Breast epithelium (tissue), 4 donors: ENCODE results near the gene FRMD4A. TPM values are rescaled to one million over a fixed set of nuclear protein-coding genes. Genes with fewer than 3 reads are reported as not detected.

Experiments used
- DNase-seq, 2 donors: peaks; one replicate each; pipeline ENCODE4 v3.0.0-alpha.2; 2019; ENCODE audit warnings: low spot score in 2 of 2
- H3K27ac ChIP-seq, 2 donors: fragments of 200-600 bp; sonication (generic) in 1 of 2; one replicate each; pipeline ENCODE4 v1.5.1; 2016 to 2019; ENCODE audit warnings: mild to moderate bottlenecking in 1 of 2
- H3K27me3 ChIP-seq, 2 donors: fragments of 200-600 bp; sonication (generic) in 1 of 2; one replicate each; pipeline versions ENCODE4 v1.5.1 to v1.6.0; 2017 to 2019; ENCODE audit warnings: control low read depth in 1 of 2, mild to moderate bottlenecking in 1 of 2
- H3K36me3 ChIP-seq: fragments of 200-600 bp; one replicate; pipeline ENCODE4 v1.5.1; 2019
- H3K4me1 ChIP-seq, 2 donors: fragments of 200-600 bp; sonication (generic); one replicate each; pipeline ENCODE4 v1.5.1; 2016 to 2019; ENCODE audit warnings: control low read depth in 1 of 2
- H3K4me3 ChIP-seq, 3 donors: fragments of 200-600 bp; sonication (generic); 1 replicate in 2 of 3; 2 replicates in 1 of 3; pipeline ENCODE4 v1.5.1; 2016 to 2019; ENCODE audit warnings: mild to moderate bottlenecking in 3 of 3, moderate library complexity in 2 of 3
- H3K9me3 ChIP-seq, 2 donors: fragments of 200-600 bp; sonication (generic) in 1 of 2; one replicate each; pipeline ENCODE4 v1.5.1; 2016 to 2019; ENCODE audit warnings: control low read depth in 1 of 2
- CTCF ChIP-seq, 3 donors: fragments of 450-650 bp; IDR thresholded peaks; one replicate each; pipeline ENCODE4 v1.5.1; 2016 to 2017; ENCODE audit warnings: antibody characterized with exemption in 3 of 3, mild to moderate bottlenecking in 3 of 3, moderate library complexity in 3 of 3
- POLR2A ChIP-seq: fragments of 450-650 bp; IDR thresholded peaks from one replicate; pipeline ENCODE4 v1.6.1; 2016; ENCODE audit warnings: antibody characterized with exemption, mild to moderate bottlenecking, moderate library complexity
- POLR2AphosphoS5 ChIP-seq, 3 donors: sonication (generic); formaldehyde crosslinking; IDR thresholded peaks; one replicate each; pipeline ENCODE4 v1.6.1; 2017; ENCODE audit warnings: antibody characterized with exemption in 3 of 3
- intact Hi-C: fragments of 100-400 bp; cut with DNase I; formaldehyde crosslinking; loops from one replicate; pipeline ENCODE4 v1.15.1; 2023; ENCODE audit warnings: low total_unique reads
- total RNA-seq, 3 donors: library from RNA; depleted of rRNA; stranded (reverse); fragments of >200 nt; gene quantifications; one replicate each; pipeline ENCODE4 v1.1.0, GENCODE V29; 2016

The FRMD4A gene
- total RNA-seq, 3 donors from 2014 or later, result 27.5 to 107 (median 34.4) TPM

- no peaks in the 10 kb centered on the region for H3K36me3 ChIP-seq
- no peak overlapping the region for H3K4me3 ChIP-seq
- no peaks in the 10 kb centered on the region for H3K4me1 ChIP-seq
- H3K9me3 ChIP-seq, result no peaks in the 10 kb centered on the region
- H3K27me3 ChIP-seq, result peaks cover 0 to 5% of the 10 kb centered on the region in 2 donors
- intact Hi-C loops, result loop anchor here (5.0 kb wide), 1 partner anchor 354 kb away; no protein-coding TSS in a partner anchor
- no peak overlapping the region for H3K27ac ChIP-seq
- DNase-seq, result no peak
- no peak for TF ChIP-seq POLR2AphosphoS5 (IDR thresholded peaks at IDR 0.05)
- no peak for TF ChIP-seq CTCF (IDR thresholded peaks at IDR 0.05)
- TF ChIP-seq POLR2A, result no peak
These were observed 304.4 kb downstream of the FRMD4A start for GRCh38 chr10:14026325-14026724.

- no peak overlapping the region for H3K4me3 ChIP-seq
- DNase-seq, result no peak
- no peak overlapping the region for H3K27ac ChIP-seq
- no peak for TF ChIP-seq POLR2AphosphoS5 (IDR thresholded peaks at IDR 0.05)
- no peak for TF ChIP-seq CTCF (IDR thresholded peaks at IDR 0.05)
- TF ChIP-seq POLR2A, result no peak
- H3K36me3 ChIP-seq, result no peaks in the 10 kb centered on the region
- intact Hi-C loops, result loop anchor here (5.0 kb wide), 1 partner anchor 353 kb away; no protein-coding TSS in a partner anchor
- H3K27me3 ChIP-seq, result peaks cover 0 to 5% of the 10 kb centered on the region in 2 donors
- no peaks in the 10 kb centered on the region for H3K4me1 ChIP-seq
- no peaks in the 10 kb centered on the region for H3K9me3 ChIP-seq
These were observed 305.2 kb downstream of the FRMD4A start for GRCh38 chr10:14025283-14026189.

- intact Hi-C loops, result loop anchor here (5.0 kb wide), 1 partner anchor 352 kb away; no protein-coding TSS in a partner anchor
- Histone ChIP-seq H3K27ac (peak overlapping the region in 1 of 2 donors; percentile 21), H3K9me3 (no peaks in the 10 kb centered on the region), H3K4me3 (peak overlapping the region in 1 of 3 donors; percentile 13), H3K4me1 (no peaks in the 10 kb centered on the region), H3K36me3 (no peaks in the 10 kb centered on the region), H3K27me3 (peaks cover 0 to 5% of the 10 kb centered on the region in 2 donors)
- no peak for DNase-seq
- TF ChIP-seq CTCF (IDR thresholded peaks at IDR 0.05) (no peak), POLR2A (no peak), POLR2AphosphoS5 (IDR thresholded peaks at IDR 0.05) (no peak)
These were observed 306.2 kb downstream of the FRMD4A start for GRCh38 chr10:14024329-14025202.

- Histone ChIP-seq H3K4me1 (no peaks in the 10 kb centered on the region), H3K27ac (no peak overlapping the region), H3K9me3 (no peaks in the 10 kb centered on the region), H3K36me3 (no peaks in the 10 kb centered on the region), H3K4me3 (peak overlapping the region in 2 of 3 donors; percentile 10 to 13), H3K27me3 (peaks cover 0 to 5% of the 10 kb centered on the region in 2 donors)
- no peak for DNase-seq
- TF ChIP-seq POLR2A (no peak), CTCF (IDR thresholded peaks at IDR 0.05) (no peak), POLR2AphosphoS5 (IDR thresholded peaks at IDR 0.05) (no peak)
- intact Hi-C loops, result no loop called here
These were observed 306.9 kb downstream of the FRMD4A start for GRCh38 chr10:14023673-14024328.
